ENCODE measurements around the gene ABCA4.

Gene ABCA4

GRCh38 chr1:94027721-94028515 lies 93.0 kb downstream of the ABCA4 start:
- DNase-seq (ENCODE audit: low read depth) = no peak

GRCh38 chr1:94026619-94027380 lies 94.1 kb downstream of the ABCA4 start:
- DNase-seq (ENCODE audit: low read depth) = no peak

GRCh38 chr1:94025383-94026340 lies 95.3 kb downstream of the ABCA4 start:
- no peak for DNase-seq (ENCODE audit: low read depth)

- DNase-seq (ENCODE audit: low read depth) = no peak
Observed at GRCh38 chr1:94024104-94024792, 96.7 kb downstream of the ABCA4 start.

- DNase-seq (ENCODE audit: low read depth) = peak; percentile 89
Observed at GRCh38 chr1:94022471-94023189, 98.3 kb downstream of the ABCA4 start.

- peak; percentile 97 for DNase-seq (ENCODE audit: low read depth)
Observed at GRCh38 chr1:94020764-94021579, 100.0 kb downstream of the ABCA4 start.

- DNase-seq (ENCODE audit: low read depth) = no peak
Observed at GRCh38 chr1:94019327-94019726, 101.6 kb downstream of the ABCA4 start.

GRCh38 chr1:94017155-94017829 lies 103.7 kb downstream of the ABCA4 start:
- no peak for DNase-seq (ENCODE audit: low read depth)

GRCh38 chr1:94015489-94015817 lies 105.5 kb downstream of the ABCA4 start:
- DNase-seq (ENCODE audit: low read depth) = no peak

GRCh38 chr1:94014635-94015488 lies 106.1 kb downstream of the ABCA4 start:
- no peak for DNase-seq (ENCODE audit: low read depth)

GRCh38 chr1:94014087-94014486 lies 106.9 kb downstream of the ABCA4 start:
- no peak for DNase-seq (ENCODE audit: low read depth)

- DNase-seq (ENCODE audit: low read depth) = no peak
Observed at GRCh38 chr1:94013367-94013878, 107.5 kb downstream of the ABCA4 start.

GRCh38 chr1:94012708-94013366 lies 108.1 kb downstream of the ABCA4 start:
- no peak for DNase-seq (ENCODE audit: low read depth)

- DNase-seq (ENCODE audit: low read depth) = no peak
Observed at GRCh38 chr1:94011709-94012595, 109.0 kb downstream of the ABCA4 start.

- DNase-seq (ENCODE audit: low read depth) = no peak
Observed at GRCh38 chr1:94011129-94011528, 109.8 kb downstream of the ABCA4 start.

GRCh38 chr1:94009304-94009703 lies 111.6 kb downstream of the ABCA4 start:
- no peak for DNase-seq (ENCODE audit: low read depth)

GRCh38 chr1:94006604-94007003 lies 114.3 kb downstream of the ABCA4 start:
- DNase-seq (ENCODE audit: low read depth) = no peak
